ENCODE measurements around the gene CXCL12.

Gene CXCL12

GRCh38 chr10:44399659-44400451 is 15.0 kb upstream of the CXCL12 start:
- no peak for DNase-seq (ENCODE audit: low read depth, low spot score)

GRCh38 chr10:44398747-44399658 is 14.1 kb upstream of the CXCL12 start:
- no peak for DNase-seq (ENCODE audit: low read depth, low spot score)

GRCh38 chr10:44398271-44398670 is 13.4 kb upstream of the CXCL12 start:
- DNase-seq (ENCODE audit: low read depth, low spot score): no peak

GRCh38 chr10:44397476-44398225 is 12.8 kb upstream of the CXCL12 start:
- no peak for DNase-seq (ENCODE audit: low read depth, low spot score)

- no peak for DNase-seq (ENCODE audit: low read depth, low spot score)
Measured at GRCh38 chr10:44396671-44397191, 11.8 kb upstream of the CXCL12 start.

GRCh38 chr10:44395902-44396670 is 11.2 kb upstream of the CXCL12 start:
- DNase-seq (ENCODE audit: low read depth, low spot score): no peak

- no peak for DNase-seq (ENCODE audit: low read depth, low spot score)
Measured at GRCh38 chr10:44395396-44395795, 10.5 kb upstream of the CXCL12 start.

GRCh38 chr10:44394696-44395381 is 9.9 kb upstream of the CXCL12 start:
- DNase-seq (ENCODE audit: low read depth, low spot score): no peak

- DNase-seq (ENCODE audit: low read depth, low spot score): no peak
Measured at GRCh38 chr10:44393834-44394547, 9.1 kb upstream of the CXCL12 start.

GRCh38 chr10:44393051-44393630 is 8.2 kb upstream of the CXCL12 start:
- no peak for DNase-seq (ENCODE audit: low read depth, low spot score)

GRCh38 chr10:44392420-44392819 is 7.5 kb upstream of the CXCL12 start:
- no peak for DNase-seq (ENCODE audit: low read depth, low spot score)

GRCh38 chr10:44391981-44392380 is 7.1 kb upstream of the CXCL12 start:
- DNase-seq (ENCODE audit: low read depth, low spot score): no peak

GRCh38 chr10:44390585-44391072 is 5.7 kb upstream of the CXCL12 start:
- no peak for DNase-seq (ENCODE audit: low read depth, low spot score)

- no peak for DNase-seq (ENCODE audit: low read depth, low spot score)
Measured at GRCh38 chr10:44389556-44389955, 4.7 kb upstream of the CXCL12 start.

GRCh38 chr10:44389150-44389549 is 4.3 kb upstream of the CXCL12 start:
- DNase-seq (ENCODE audit: low read depth, low spot score): no peak

GRCh38 chr10:44388641-44389040 is 3.7 kb upstream of the CXCL12 start:
- no peak for DNase-seq (ENCODE audit: low read depth, low spot score)

- DNase-seq (ENCODE audit: low read depth, low spot score): no peak
Measured at GRCh38 chr10:44387853-44388251, 3.0 kb upstream of the CXCL12 start.

GRCh38 chr10:44386546-44387052 is 1.7 kb upstream of the CXCL12 start:
- DNase-seq (ENCODE audit: low read depth, low spot score): peak; percentile 91
